Brain pericyte (primary cell): ENCODE results near the gene SRF.
"Not testable (repeated sequence)": the region's sequence is repeated elsewhere in the genome, so short reads cannot be mapped to it uniquely, and the experiment has no call there.

ENCODE experiments used
- DNase-seq: peaks from one replicate; pipeline ENCODE4 v3.0.0-alpha.2; 2012; ENCODE audit warnings: low read depth, low spot score

SRF gene

GRCh38 chr6:43170931-43171706 is at the start of gene SRF:
SRF (plus strand) TSS chr6:43171269; CDS start chr6:43171657, 388 bp downstream.
- DNase-seq = peak; percentile 97

- DNase-seq = no peak
Measured at GRCh38 chr6:43122146-43122545, 48.9 kb upstream of the SRF start.

- DNase-seq = no peak
Measured at GRCh38 chr6:43123461-43124314, 47.4 kb upstream of the SRF start.

DNA sequence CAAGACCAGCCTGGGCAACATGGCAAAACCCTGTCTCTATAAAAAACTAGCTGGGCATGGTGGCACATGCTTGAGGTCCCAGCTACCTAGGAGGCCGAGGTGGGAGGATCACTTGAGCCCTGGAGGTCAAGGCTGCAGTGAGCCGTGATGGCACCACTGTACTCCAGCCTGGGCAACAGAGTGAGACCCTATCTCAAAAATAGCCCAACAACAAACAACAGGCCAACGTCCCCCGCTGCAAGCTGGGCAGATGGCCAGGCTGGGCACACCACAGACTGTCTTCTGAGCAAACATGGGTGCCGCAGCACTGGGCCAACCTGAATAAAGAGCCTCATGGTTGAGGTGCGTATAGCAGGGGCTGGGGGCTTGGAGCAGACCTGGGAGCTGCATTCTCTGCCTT is 46.6 kb upstream of the SRF start:
- no peak for DNase-seq

GRCh38 chr6:43125119-43125518 is 46.0 kb upstream of the SRF start:
- DNase-seq = peak; percentile 60

GRCh38 chr6:43125555-43125954 is 45.5 kb upstream of the SRF start:
- DNase-seq = no peak

DNA sequence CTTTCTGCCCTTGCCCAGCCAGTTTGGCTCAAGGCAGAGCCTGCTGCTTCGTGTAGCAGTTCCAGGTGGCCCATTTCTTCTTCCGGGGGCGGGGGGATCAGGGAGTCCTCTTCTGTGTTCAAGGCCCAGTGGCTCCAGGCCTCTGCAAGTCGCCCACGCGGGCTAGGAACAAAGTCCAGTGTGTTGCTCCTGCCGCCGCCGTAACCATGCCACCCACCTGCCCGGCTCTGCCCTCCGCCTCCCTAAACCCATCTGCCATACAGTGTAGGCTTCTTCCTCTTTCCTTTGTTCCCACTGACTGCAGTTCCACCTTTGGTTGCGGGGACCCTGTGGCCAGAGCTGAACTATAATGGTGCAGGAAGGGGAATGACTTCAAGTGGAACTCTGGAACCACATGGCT is 43.9 kb upstream of the SRF start:
- DNase-seq = no peak

- no peak for DNase-seq
Measured at GRCh38 chr6:43127877-43128276, 43.2 kb upstream of the SRF start.

DNA sequence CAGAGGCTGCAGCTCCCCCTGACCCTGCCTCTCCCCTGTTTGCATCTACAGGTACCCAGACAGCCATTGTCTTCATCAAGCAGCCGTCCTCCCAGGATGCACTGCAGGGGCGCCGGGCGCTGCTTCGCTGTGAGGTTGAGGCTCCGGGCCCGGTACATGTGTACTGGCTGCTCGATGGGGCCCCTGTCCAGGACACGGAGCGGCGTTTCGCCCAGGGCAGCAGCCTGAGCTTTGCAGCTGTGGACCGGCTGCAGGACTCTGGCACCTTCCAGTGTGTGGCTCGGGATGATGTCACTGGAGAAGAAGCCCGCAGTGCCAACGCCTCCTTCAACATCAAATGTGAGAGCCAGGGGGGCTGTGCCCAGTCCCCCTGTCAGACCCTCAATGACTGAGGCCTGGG is 42.1 kb upstream of the SRF start:
- no peak for DNase-seq

GRCh38 chr6:43129434-43130194 is 41.5 kb upstream of the SRF start:
- no peak for DNase-seq

- no peak for DNase-seq
Measured at GRCh38 chr6:43130429-43130828, 40.6 kb upstream of the SRF start.

GRCh38 chr6:43131379-43131778 is 39.7 kb upstream of the SRF start:
- not testable (repeated sequence) for DNase-seq

- no peak for DNase-seq
Measured at GRCh38 chr6:43138267-43138666, 32.8 kb upstream of the SRF start.

- not testable (repeated sequence) for DNase-seq
Measured at GRCh38 chr6:43139973-43140372, 31.1 kb upstream of the SRF start.

DNA sequence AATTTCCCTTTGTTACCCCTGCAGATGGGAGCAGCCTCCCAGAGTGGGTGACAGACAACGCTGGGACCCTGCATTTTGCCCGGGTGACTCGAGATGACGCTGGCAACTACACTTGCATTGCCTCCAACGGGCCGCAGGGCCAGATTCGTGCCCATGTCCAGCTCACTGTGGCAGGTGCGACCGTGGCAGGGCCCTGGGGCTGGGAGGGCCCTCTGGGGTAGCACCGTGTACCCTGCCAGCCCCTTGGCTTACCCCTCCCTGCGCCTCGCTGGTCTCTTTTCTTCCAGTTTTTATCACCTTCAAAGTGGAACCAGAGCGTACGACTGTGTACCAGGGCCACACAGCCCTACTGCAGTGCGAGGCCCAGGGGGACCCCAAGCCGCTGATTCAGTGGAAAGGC is 29.4 kb upstream of the SRF start:
- DNase-seq = no peak

GRCh38 chr6:43142101-43142500 is 29.0 kb upstream of the SRF start:
- DNase-seq = no peak

- DNase-seq = peak; percentile 77
Measured at GRCh38 chr6:43143235-43144128, 27.6 kb upstream of the SRF start.

GRCh38 chr6:43144879-43145278 is 26.2 kb upstream of the SRF start:
- DNase-seq = no peak

DNA sequence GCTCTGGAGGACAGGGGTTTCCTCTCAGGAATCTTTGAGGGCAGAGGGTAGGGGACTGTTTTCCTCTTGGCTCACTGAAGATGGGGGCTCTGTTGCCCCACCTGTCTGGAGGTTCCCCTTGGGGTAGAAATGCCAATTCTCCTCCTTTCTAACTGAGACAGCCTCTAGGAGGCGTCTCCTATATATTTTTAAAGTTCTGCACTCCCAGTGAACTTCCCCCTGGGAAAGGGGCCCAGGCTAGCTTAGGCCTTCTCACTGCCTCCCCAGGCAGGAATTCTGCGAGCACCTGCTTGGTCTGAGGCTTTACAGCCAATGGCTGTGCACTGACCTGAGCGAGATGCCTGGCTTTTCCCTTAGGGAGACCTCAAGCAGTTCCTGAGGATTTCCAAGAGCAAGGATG is 24.8 kb upstream of the SRF start:
- no peak for DNase-seq

- no peak for DNase-seq
Measured at GRCh38 chr6:43146709-43147688, 24.1 kb upstream of the SRF start.
